Transverse colon (tissue), 3 donors: ENCODE data around the gene C1orf50.
A peak's percentile ranks its signal among the peaks of the same experiment; 100 is the strongest.

Experiments used
- POLR2A ChIP-seq: fragments of 450-650 bp; IDR thresholded peaks from one replicate; pipeline ENCODE4 v1.6.1; 2016; ENCODE audit warnings: antibody characterized with exemption, mild to moderate bottlenecking, moderate library complexity
- TF ChIP-seq, protein P1 (sequence below), 5 experiments: fragments of 200-600 bp in 3 of 5; fragments of 450-650 bp in 2 of 5; sonication (generic) in 3 of 5; IDR thresholded peaks; 1 replicate in 2 of 5; 2 replicates in 3 of 5; pipeline ENCODE4 v1.5.1; 2016 to 2017; ENCODE audit warnings: antibody characterized with exemption in 5 of 5, inconsistent platforms in 3 of 5, mild to moderate bottlenecking in 2 of 5, moderate library complexity in 1 of 5

DNA sequence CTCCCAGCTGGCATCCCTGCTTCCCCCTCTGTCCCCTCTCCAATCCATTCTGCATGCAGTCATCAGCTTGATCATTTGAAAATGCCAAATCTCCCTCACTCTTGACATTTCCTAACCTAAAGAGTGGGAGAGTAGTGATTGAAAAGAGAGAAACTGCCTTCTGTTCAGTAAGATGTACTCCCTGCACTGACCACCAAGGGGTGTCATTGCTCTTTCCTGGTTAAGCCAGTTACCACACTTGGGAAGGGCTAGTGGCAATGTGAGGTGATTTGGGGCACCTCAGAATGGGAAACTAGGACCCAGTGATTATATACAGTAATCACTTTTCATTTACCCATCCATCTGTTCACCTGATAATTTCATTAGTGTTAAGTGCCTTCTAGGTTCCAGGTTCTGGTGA lies 10.8 kb downstream of the C1orf50 start:
- TF ChIP-seq POLR2A = no peak
- TF ChIP-seq, protein P1, sequence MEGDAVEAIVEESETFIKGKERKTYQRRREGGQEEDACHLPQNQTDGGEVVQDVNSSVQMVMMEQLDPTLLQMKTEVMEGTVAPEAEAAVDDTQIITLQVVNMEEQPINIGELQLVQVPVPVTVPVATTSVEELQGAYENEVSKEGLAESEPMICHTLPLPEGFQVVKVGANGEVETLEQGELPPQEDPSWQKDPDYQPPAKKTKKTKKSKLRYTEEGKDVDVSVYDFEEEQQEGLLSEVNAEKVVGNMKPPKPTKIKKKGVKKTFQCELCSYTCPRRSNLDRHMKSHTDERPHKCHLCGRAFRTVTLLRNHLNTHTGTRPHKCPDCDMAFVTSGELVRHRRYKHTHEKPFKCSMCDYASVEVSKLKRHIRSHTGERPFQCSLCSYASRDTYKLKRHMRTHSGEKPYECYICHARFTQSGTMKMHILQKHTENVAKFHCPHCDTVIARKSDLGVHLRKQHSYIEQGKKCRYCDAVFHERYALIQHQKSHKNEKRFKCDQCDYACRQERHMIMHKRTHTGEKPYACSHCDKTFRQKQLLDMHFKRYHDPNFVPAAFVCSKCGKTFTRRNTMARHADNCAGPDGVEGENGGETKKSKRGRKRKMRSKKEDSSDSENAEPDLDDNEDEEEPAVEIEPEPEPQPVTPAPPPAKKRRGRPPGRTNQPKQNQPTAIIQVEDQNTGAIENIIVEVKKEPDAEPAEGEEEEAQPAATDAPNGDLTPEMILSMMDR (IDR thresholded peaks at IDR 0.05) = peak; percentile 46 to 55 (median 51)
